ENCODE results near the gene CHP2.

Gene CHP2

DNA sequence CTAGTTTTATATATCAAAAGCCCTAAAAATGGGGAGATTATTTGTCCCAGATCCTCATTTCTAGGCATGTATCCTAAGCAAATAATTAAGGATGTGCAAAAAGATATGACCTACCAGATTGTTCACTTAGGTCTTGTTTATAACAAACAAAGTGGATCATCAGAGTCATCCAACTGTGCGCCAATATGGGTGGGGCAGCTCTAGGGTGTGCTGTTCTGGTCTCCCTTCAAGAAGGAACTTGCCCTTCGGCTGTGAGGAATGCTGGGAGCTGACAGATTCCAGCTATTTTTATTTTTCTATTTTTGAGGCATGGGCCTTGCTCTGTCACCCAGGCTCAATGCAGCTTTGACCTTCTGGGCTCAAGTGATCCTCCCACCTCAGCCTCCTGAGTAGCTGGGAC is 13.8 kb downstream of the CHP2 start:
- no peak for ATAC-seq
- H3K4me3 Mint-ChIP-seq = no peak overlapping the region
- no peak overlapping the region for H3K27ac Mint-ChIP-seq
- H3K9me3 Mint-ChIP-seq = no peaks in the 10 kb centered on the region
- no peaks in the 10 kb centered on the region for H3K36me3 Mint-ChIP-seq (ENCODE audit: low read depth)
- no peak for DNase-seq
- H3K4me1 Mint-ChIP-seq = no peaks in the 10 kb centered on the region
- no peaks in the 10 kb centered on the region for H3K27me3 Mint-ChIP-seq

DNA sequence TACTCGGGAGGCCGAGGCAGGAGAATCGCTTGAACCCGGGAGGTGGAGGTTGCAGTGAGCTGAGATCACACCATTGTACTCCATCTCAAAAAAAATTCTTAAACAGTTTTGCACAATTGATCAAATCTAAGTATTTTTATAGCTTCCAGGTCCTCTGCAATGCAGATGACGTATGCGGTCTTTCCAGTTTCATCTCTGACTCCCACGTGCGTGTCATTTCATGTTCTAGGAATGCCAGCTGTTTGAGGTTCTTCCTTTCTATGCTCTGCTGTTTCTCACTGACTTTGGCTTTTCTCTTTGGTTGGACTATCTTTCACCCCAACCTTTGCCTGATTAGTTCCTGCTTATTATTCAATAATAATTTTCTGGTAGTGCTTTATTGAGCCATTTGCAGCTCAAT is 16.2 kb downstream of the CHP2 start:
- no peak for DNase-seq
- H3K27ac Mint-ChIP-seq = no peak overlapping the region
- H3K36me3 Mint-ChIP-seq (ENCODE audit: low read depth) = no peaks in the 10 kb centered on the region
- no peaks in the 10 kb centered on the region for H3K9me3 Mint-ChIP-seq
- peaks cover 3% of the 10 kb centered on the region for H3K27me3 Mint-ChIP-seq
- H3K4me3 Mint-ChIP-seq = no peak overlapping the region
- no peak for ATAC-seq
- no peaks in the 10 kb centered on the region for H3K4me1 Mint-ChIP-seq

DNA sequence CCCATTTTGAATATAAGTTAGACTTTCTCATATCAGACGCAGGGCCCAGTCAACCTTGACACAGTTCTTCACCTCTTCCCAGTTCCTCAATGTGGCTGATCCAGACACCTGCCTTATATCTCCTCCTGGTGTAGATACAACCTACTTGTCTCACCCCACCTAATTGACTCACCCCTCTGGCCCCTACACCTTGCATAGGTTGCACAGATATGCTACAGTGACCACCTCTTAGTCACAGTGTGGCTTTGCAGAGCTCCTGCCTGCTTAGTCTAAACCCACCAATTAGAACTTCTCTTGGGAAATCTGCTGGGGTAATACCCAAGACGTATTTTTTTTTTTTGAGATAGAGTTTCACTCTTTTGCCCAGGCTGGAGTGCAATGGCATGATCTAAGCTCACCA is 16.8 kb downstream of the CHP2 start:
- DNase-seq = no peak
- H3K4me1 Mint-ChIP-seq = no peaks in the 10 kb centered on the region
- no peak overlapping the region for H3K4me3 Mint-ChIP-seq
- ATAC-seq = no peak
- H3K9me3 Mint-ChIP-seq = no peaks in the 10 kb centered on the region
- H3K27ac Mint-ChIP-seq = no peak overlapping the region
- H3K36me3 Mint-ChIP-seq (ENCODE audit: low read depth) = no peaks in the 10 kb centered on the region
- peaks cover 3% of the 10 kb centered on the region for H3K27me3 Mint-ChIP-seq

DNA sequence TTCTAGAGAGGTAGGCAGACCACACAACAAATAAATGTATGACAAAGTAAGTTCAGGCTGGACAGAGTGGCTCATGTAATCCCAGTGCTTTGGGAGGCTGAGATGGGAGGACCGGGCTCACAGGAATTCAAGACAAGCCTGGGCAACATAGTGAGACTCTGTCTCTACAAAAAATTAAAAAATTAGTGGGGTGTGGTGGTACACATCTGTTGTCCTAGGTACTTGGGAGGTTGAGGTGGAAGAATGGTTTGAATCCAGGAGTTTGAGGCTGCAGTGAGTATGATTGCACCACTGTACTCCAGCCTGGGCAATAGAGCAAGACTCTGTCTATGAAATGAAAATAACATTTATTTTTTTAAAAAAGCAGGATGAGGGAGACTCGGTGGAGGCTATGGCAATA is 18.5 kb downstream of the CHP2 start:
- H3K9me3 Mint-ChIP-seq = no peaks in the 10 kb centered on the region
- H3K4me3 Mint-ChIP-seq = no peak overlapping the region
- no peaks in the 10 kb centered on the region for H3K36me3 Mint-ChIP-seq (ENCODE audit: low read depth)
- H3K4me1 Mint-ChIP-seq = no peaks in the 10 kb centered on the region
- H3K27ac Mint-ChIP-seq = no peak overlapping the region
- ATAC-seq (no peak), DNase-seq (no peak)
- H3K27me3 Mint-ChIP-seq = peaks cover 6% of the 10 kb centered on the region

DNA sequence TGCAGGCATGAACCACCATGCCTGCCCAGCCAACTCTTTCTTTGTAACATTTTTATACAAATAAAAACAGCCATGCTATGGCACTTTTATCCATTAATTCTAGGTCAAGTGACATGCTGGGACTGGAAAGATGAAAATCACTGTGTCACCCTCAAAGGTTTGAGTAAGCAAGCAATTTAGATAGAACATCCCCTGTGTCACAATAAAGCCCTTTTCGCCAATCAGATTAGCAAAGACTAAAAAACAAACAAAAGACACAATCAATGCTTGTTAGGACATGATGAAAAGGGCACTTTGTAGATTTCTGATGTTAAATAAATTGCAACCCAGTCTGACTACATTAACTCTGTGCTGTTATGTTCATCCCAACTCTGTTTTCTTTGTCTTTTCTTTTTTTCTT is 26.4 kb downstream of the CHP2 start:
- H3K27me3 Mint-ChIP-seq = peaks cover 41% of the 10 kb centered on the region
- H3K36me3 Mint-ChIP-seq (ENCODE audit: low read depth) = peaks cover 1% of the 10 kb centered on the region
- H3K9me3 Mint-ChIP-seq = no peaks in the 10 kb centered on the region
- H3K27ac Mint-ChIP-seq = no peak overlapping the region
- no peak for DNase-seq
- H3K4me1 Mint-ChIP-seq = no peaks in the 10 kb centered on the region
- ATAC-seq = no peak
- no peak overlapping the region for H3K4me3 Mint-ChIP-seq

DNA sequence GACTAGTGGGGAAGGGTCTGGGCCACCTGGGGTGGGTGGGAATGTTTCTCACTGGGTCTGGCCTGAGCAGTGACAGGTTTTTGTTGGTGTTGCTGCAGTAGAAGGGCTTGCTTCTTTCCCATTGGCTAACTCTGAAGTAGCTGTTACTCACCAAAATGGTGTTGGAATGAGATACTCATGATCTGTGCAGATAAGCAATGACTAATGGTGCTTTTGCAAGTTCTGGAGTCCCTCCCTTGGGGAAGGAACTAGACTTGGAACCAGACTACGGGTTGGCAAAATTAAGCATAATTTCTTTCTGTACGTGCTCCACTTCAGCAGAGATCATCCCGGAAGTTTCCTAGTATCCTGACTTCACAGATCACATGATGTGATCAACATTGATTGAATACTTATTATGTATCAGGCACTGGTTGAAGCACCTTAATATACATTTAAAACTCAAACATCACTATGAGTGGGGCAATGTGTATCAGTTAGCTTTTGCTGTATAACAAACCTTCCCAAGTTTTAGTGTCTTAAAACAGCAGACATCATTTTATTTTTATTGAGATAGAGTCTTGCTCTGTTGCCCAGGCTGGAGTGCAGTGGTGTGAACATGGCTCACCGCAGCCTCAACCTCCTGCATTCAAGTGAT is 30.1 kb downstream of the CHP2 start:
- ATAC-seq = no peak
- H3K27me3 Mint-ChIP-seq = peaks cover 29% of the 10 kb centered on the region

DNA sequence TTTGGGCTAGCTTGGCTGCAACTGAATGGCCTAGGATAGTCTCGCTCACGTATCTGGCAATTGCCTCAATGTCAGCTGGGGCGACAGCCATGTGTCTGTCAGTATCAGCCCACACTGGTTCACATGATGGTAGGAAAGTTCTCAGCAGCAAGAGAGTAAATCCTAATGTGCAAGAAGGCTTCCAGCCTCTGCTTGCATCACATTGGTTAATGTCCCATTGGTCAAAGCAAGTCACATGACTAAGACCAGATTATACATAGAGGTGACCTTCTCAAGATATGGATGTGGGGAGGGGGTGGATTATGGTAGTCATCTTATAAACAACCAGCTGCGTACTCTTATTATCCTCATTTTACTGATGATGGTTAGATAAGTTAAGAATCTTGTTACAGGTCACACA is 31.0 kb downstream of the CHP2 start:
- Mint-ChIP-seq H3K27ac (no peak overlapping the region), H3K4me1 (no peaks in the 10 kb centered on the region), H3K9me3 (no peaks in the 10 kb centered on the region), H3K27me3 (peaks cover 24% of the 10 kb centered on the region), H3K36me3 (ENCODE audit: low read depth) (peaks cover 1% of the 10 kb centered on the region), H3K4me3 (no peak overlapping the region)
- DNase-seq (no peak), ATAC-seq (no peak)

More for the DNA sequence above, 30.1 kb downstream of the CHP2 start:
- no peak overlapping the region for H3K4me3 Mint-ChIP-seq
- peaks cover 1% of the 10 kb centered on the region for H3K36me3 Mint-ChIP-seq (ENCODE audit: low read depth)
- H3K4me1 Mint-ChIP-seq = no peaks in the 10 kb centered on the region
- DNase-seq = no peak
- H3K27ac Mint-ChIP-seq = no peak overlapping the region
- H3K9me3 Mint-ChIP-seq = no peaks in the 10 kb centered on the region

DNA sequence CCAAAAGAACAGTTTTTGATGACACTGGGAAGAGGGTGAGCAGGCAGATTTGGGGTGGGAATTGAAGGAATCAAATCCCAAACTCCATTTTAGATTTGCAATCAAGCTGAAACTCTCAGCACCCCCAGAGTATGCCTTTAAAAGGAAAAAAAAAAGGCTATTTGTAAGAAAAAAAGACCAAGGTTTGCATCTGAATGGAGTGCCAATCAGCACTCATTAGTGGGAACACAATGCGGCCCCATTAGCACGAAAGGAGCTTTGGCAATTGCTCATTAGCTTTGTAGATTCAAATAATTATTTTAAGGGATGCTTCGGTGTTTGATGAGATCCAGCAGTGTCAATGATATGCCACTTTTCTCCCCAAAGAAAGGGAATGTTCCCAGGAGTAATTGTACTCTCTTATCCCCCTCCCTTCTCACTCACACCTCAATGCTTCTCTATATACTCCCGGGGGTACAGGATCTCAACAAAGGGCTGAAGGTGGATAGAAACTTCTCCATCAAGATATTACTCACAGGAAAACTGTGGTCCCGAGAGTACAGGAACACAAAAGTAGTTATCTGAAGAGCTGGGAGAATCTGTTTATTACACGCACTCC is 32.2 kb downstream of the CHP2 start:
- H3K27ac Mint-ChIP-seq = no peak overlapping the region
- DNase-seq (no peak), ATAC-seq (no peak)
- H3K4me1 Mint-ChIP-seq = no peaks in the 10 kb centered on the region
- H3K27me3 Mint-ChIP-seq = peaks cover 16% of the 10 kb centered on the region
- no peak overlapping the region for H3K4me3 Mint-ChIP-seq
- no peaks in the 10 kb centered on the region for H3K9me3 Mint-ChIP-seq
- peaks cover 1% of the 10 kb centered on the region for H3K36me3 Mint-ChIP-seq (ENCODE audit: low read depth)

DNA sequence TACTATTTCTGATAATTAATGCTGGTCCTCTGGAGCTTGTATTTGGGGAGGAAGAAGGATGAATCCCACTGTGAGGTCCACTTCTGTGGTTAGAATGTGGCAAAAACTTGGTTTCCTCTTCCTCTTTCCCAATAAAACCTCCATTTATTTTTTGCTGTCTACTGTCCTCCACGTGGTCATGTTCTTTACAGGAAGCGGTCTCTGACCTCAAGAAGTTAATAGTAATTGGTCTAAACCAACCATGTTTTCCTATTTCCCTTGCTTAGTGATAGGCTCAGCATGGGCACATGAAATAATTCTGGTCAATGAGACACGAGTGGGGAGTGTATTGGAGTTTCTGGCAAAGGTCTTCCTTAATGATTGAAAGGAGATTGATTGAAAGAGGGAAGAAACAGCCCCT is 33.9 kb downstream of the CHP2 start:
- H3K4me3 Mint-ChIP-seq = no peak overlapping the region

DNA sequence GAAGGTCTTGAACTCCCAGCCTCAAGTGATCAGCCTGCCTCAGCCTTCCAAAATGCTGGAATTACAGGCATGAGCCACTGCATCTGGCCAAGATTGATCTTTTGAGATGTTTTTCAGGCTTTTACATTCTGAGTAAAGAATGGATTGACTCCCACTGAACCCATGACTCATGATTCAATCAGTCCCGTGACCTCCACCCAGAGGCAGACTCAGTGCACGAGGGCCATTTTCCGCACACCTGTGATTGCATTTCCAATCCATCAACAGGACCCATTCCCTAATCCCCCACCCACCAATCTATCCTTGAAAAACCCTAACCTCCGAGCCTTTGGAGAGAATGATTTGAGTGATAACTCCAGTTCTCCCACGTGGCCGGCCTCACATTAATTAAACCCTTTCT is 40.6 kb downstream of the CHP2 start:
- Mint-ChIP-seq H3K4me3 (no peak overlapping the region), H3K4me1 (no peaks in the 10 kb centered on the region), H3K27ac (no peak overlapping the region), H3K36me3 (ENCODE audit: low read depth) (no peaks in the 10 kb centered on the region), H3K9me3 (no peaks in the 10 kb centered on the region), H3K27me3 (no peaks in the 10 kb centered on the region)
- DNase-seq = no peak
- ATAC-seq = no peak

More for the DNA sequence above, 33.9 kb downstream of the CHP2 start:
- ATAC-seq = no peak
- Mint-ChIP-seq H3K27me3 (peaks cover 5% of the 10 kb centered on the region), H3K27ac (no peak overlapping the region), H3K4me1 (no peaks in the 10 kb centered on the region), H3K36me3 (ENCODE audit: low read depth) (no peaks in the 10 kb centered on the region), H3K9me3 (no peaks in the 10 kb centered on the region)
- no peak for DNase-seq

DNA sequence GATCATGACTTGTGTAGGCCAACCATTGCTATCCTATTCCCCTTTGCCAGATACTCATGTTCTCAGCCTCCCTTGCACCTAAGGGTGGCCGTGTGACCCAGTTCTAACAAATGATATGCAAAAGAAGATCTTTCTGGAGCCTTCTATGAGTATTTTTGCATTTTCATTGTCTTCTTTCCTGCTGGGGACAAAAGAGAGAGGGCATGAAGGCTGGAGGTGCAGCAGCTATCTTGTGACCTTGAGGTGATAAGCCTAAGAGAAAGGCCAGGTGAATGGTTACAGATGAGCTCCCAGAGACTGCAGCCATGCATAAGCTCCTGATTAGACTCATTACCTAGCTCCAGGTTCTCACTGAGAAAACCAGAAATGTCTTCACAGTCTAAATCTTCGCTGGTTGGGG is 42.1 kb downstream of the CHP2 start:
- DNase-seq (no peak), ATAC-seq (no peak)
- no peak overlapping the region for H3K4me3 Mint-ChIP-seq
- H3K27ac Mint-ChIP-seq = no peak overlapping the region
- H3K4me1 Mint-ChIP-seq = peaks cover 2% of the 10 kb centered on the region
- H3K27me3 Mint-ChIP-seq = no peaks in the 10 kb centered on the region
- no peaks in the 10 kb centered on the region for H3K9me3 Mint-ChIP-seq
- H3K36me3 Mint-ChIP-seq (ENCODE audit: low read depth) = no peaks in the 10 kb centered on the region

DNA sequence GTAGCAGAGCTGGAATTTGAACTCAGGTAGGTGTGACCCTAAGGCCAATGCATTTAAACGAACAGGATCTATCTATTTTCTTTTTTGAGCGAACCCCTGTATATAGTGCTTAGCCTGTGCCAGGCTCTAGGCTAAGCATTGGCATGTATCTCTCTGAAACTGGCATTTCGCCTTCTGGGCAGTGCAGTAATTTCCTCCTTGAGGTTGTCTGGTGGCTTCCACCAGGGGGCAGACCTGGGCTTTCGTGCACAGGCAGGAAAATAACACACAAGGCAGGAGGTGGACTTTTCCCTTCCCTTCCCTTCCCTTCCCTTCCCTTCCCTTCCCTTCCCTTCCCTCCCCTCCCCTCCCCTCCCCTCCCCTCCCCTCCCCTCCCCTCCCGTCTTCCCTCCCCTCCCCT is 46.6 kb downstream of the CHP2 start:
- Mint-ChIP-seq H3K4me3 (no peak overlapping the region), H3K27me3 (peaks cover 2% of the 10 kb centered on the region), H3K36me3 (ENCODE audit: low read depth) (no peaks in the 10 kb centered on the region), H3K4me1 (peaks cover 16% of the 10 kb centered on the region), H3K27ac (no peak overlapping the region), H3K9me3 (no peaks in the 10 kb centered on the region)
- peak; percentile 85 for DNase-seq
- peak; percentile 63 for ATAC-seq

DNA sequence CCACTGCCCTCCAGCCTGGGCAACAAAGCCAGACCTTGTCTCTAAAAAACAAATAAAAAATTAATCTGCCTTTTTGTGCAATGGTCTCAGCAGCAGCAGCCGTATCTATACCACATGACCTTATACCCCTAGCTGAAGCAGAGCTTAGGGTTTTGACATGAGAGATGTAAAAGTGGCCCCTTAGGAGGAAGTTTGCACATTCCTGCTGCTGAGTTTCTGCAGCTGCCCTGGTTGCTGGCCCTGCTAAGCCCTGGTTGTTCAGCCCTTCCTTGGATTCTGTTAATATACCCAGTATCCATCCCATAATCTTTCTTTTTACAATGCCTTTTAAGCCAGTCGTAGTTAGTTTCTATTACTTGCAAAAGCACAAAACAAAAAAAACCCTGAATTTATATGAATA is 48.0 kb downstream of the CHP2 start:
- H3K36me3 Mint-ChIP-seq (ENCODE audit: low read depth) = no peaks in the 10 kb centered on the region
- H3K27ac Mint-ChIP-seq = no peak overlapping the region
- ATAC-seq (no peak), DNase-seq (no peak)
- peaks cover 25% of the 10 kb centered on the region for H3K4me1 Mint-ChIP-seq
- peaks cover 2% of the 10 kb centered on the region for H3K27me3 Mint-ChIP-seq
- H3K9me3 Mint-ChIP-seq = no peaks in the 10 kb centered on the region
- H3K4me3 Mint-ChIP-seq = no peak overlapping the region

DNA sequence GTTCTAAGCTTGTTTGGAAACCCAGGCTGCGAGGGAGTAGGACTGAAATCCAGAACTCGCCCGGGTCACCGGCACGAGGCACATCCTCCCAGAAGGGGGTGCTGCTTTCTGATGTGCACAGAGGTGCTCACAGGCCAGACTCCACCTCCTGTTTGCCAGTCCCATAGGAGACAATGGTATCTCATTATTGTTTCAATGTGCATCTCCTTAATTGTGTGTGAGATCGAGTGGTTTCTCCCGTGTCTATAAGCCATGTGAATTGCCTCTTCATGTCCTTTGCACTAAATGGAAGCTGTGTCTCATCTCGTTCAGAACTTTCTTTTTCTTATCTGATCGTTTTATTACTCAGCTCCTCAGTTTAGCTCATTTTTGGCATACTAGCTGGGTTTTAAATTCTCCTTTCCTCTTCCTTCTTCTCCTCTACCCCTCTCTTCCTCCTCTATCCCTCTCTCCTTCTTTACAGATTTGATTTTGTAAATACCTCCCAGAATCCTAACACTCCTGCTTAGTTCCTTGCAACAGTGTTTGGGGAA is 48.8 kb downstream of the CHP2 start:
- DNase-seq (peak; percentile 80), ATAC-seq (peak; percentile 94)
- no peaks in the 10 kb centered on the region for H3K9me3 Mint-ChIP-seq
- H3K27me3 Mint-ChIP-seq = peaks cover 2% of the 10 kb centered on the region
- H3K27ac Mint-ChIP-seq = peak overlapping the region; percentile 24
- H3K4me1 Mint-ChIP-seq = peaks cover 25% of the 10 kb centered on the region
- peak overlapping the region; percentile 39 for H3K4me3 Mint-ChIP-seq
- no peaks in the 10 kb centered on the region for H3K36me3 Mint-ChIP-seq (ENCODE audit: low read depth)

DNA sequence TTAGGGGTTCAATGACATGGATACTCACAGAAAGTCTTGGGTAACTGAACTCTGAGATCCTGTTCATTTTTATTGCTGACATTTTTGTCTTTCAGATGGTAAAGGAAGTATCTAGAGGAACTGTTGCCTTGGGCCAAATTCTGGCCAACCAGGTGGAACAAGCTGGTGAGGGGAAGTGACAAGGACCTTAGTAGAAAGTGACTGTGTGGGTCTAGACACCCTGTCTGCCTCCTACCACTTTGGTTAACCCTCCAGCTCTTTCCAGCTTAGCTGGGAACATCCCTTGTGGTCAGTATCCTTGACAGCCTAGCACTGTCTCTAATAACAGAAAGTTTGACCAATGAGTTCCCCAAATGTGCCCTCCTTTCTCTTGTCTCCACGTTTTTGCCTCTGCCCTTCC is 52.2 kb downstream of the CHP2 start:
- ATAC-seq (peak; percentile 62), DNase-seq (no peak)
- no peaks in the 10 kb centered on the region for H3K36me3 Mint-ChIP-seq (ENCODE audit: low read depth)
- H3K4me3 Mint-ChIP-seq = no peak overlapping the region
- peaks cover 23% of the 10 kb centered on the region for H3K4me1 Mint-ChIP-seq
- H3K27ac Mint-ChIP-seq = peak overlapping the region; percentile 50
- H3K9me3 Mint-ChIP-seq = no peaks in the 10 kb centered on the region
- peaks cover 12% of the 10 kb centered on the region for H3K27me3 Mint-ChIP-seq

All from activated naive CD8-positive, alpha-beta T cell treated with anti-CD3 and anti-CD28 coated beads, Interleukin-2, amount 50 U/mL, for 24 hours (primary cell).